Measurements from ENCODE around the gene ATOSB. TPM values are rescaled to one million over a fixed set of nuclear protein-coding genes. Genes with fewer than 3 reads are reported as not detected.
A peak's percentile ranks its signal among the peaks of the same experiment; 100 is the strongest.
"Not testable (repeated sequence)": the region's sequence is repeated elsewhere in the genome, so short reads cannot be mapped to it uniquely, and the experiment has no call there.

ATOSB gene
- polyA plus RNA-seq, 1 donor (not counting 4 experiments of a cell fraction or from before 2014, with no cell fraction given) = 32.7 TPM

DNA sequence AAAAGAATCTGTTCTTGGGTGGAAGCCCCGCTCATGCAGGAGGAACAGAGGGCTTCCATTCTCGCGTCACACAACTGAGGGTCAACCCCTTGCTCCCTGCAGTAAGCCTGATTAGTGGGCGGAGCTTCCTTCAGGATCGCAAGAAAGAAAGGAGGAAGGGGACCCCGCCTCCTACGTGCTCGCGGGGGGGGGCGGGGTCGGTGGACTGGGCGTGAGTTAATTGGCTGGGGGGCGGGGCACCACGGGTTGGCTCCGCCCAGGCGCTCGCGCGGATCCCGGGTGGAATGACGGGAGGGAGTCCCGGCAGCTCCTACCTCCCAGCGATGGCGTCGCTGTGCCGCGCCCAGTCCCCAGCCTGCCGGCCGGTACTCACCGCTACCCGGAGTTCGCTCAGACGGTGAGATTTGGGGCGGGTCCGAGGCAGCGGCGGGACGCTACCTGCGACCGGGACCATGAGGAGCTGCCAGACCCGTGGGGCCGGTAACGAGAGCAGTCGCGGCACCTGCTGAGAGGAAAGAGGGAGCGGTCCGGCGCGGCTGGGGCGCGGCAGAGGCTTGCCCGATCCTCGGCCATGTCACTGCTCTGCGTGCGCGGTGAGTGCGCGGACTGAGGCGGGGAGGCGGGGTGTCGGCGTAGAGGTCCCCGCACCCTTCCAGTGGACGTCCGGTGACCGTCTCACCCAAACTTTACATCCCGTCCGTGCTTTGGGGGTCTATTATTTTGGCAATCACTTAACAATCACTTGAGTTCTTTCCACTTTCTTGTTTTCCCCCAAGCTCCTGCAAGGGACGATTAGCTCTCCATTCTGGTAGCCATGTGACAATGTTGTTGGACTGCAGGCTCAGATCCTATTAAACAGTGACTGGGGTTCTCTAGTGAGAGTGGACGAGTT is 46.3 kb upstream of the ATOSB start, which contains the start of gene UNC13B:
TSS of gene UNC13B (plus strand) at position 297 of the 892 bp plus-strand sequence. CDS start at position 572, 275 bp downstream.
- Histone ChIP-seq H3K9me1 (ENCODE audit: control insufficient read depth, extremely low read depth, insufficient read depth, low read length) (no peaks in the 10 kb centered on the region), H4K20me1 (ENCODE audit: control insufficient read depth, extremely low read depth, insufficient read depth, low read length) (no peaks in the 10 kb centered on the region), H3K4me2 (ENCODE audit: control insufficient read depth, extremely low read depth, insufficient read depth, low read depth, low read length) (peak within 1 kb of the TSS; percentile 69), H3K36me3 (ENCODE audit: control insufficient read depth in 2 of 2, extremely low read depth in 1 of 2, insufficient read depth in 2 of 2, low read length in 2 of 2) (no peaks in the 10 kb centered on the region), H3K9me3 (ENCODE audit: control insufficient read depth, low read depth, low read length) (no peaks in the 10 kb centered on the region), H3K4me1 (ENCODE audit: control insufficient read depth, extremely low read depth, insufficient read depth, low read length) (peaks cover 9% of the 10 kb centered on the region), H3K79me2 (ENCODE audit: control insufficient read depth, insufficient read depth, low read length) (no peaks in the 10 kb centered on the region), H3K27me3 (ENCODE audit: control insufficient read depth, extremely low read depth, insufficient read depth, low read length) (no peaks in the 10 kb centered on the region), H3K27ac (ENCODE audit: control insufficient read depth, insufficient read depth, low read length) (peak within 1 kb of the TSS; percentile 19), H3K9ac (ENCODE audit: control insufficient read depth, extremely low read depth, insufficient read depth, low read length) (peak within 1 kb of the TSS; percentile 57), H3K4me3 (ENCODE audit: control insufficient read depth in 2 of 3, extremely low read depth in 1 of 3, insufficient read depth in 2 of 3, low read depth in 1 of 3, low read length in 3 of 3) (peak within 1 kb of the TSS; percentile 54 to 95 (median 80)), H2AFZ (ENCODE audit: control insufficient read depth, low read length) (peak within 1 kb of the TSS; percentile 97)
- FAIRE-seq = peak; percentile 20
- dilution Hi-C loops (cut with MboI; ENCODE audit: extremely low pct_ligation_motif_present, low sequenced_read_pairs) = no loop called here
- TF ChIP-seq CTCF (optimal IDR thresholded peaks at IDR 0.05 in 1 of 3, IDR thresholded peaks at IDR 0.05 in 1 of 3, conservative IDR thresholded peaks at IDR 0.05 in 1 of 3; ENCODE audit: extremely low read depth in 1 of 3, insufficient read depth in 2 of 3, low read length in 3 of 3) = peak in 1 of 3 experiments; percentile 43
- TF ChIP-seq EZH2 (IDR thresholded peaks at IDR 0.05; ENCODE audit: low read length) = no peak
- DNase-seq (ENCODE audit: low read depth, low spot score) = peak; percentile 52

DNA sequence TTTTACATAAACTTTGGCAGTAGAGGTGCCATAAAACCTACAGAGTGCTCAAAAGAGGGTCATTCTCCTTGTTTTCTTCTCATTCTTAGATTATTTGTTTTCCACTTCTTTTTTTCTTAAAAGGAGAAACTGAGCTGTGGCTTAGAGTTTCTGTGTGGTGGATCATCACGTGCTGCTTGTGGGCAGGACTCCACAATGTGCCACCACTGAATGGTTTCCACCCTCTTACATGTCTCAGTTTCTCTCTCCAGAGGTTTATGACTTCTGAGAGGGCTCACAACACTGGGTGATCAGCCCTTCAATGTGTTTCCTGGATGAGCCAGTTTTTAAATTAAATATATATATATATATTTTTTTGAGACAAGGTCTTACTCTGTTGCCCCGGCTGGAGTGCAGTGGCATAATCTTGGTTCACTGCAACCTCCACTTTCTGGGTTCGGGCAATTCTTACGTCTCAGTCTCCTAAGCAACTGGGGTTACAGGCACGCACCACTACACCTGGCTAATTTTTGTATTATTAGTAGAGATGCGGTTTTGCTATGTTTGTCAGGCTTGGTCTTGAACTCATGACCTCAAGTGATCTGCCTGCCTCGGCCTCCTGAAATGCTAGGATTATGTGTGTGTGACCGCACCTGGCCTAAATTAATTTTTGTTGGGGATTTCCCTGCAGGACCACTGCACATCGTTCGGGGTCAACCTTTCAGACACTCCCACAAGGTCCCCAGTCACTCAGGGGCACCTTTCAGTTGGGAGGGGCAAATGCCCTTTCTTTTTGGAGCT is 43.0 kb upstream of the ATOSB start:
- Histone ChIP-seq H3K4me3 (ENCODE audit: control insufficient read depth in 2 of 3, extremely low read depth in 1 of 3, insufficient read depth in 2 of 3, low read depth in 1 of 3, low read length in 3 of 3) (no peak overlapping the region), H3K36me3 (ENCODE audit: control insufficient read depth in 2 of 2, extremely low read depth in 1 of 2, insufficient read depth in 2 of 2, low read length in 2 of 2) (no peaks in the 10 kb centered on the region), H3K27me3 (ENCODE audit: control insufficient read depth, extremely low read depth, insufficient read depth, low read length) (no peaks in the 10 kb centered on the region), H3K4me1 (ENCODE audit: control insufficient read depth, extremely low read depth, insufficient read depth, low read length) (peaks cover 9% of the 10 kb centered on the region), H3K79me2 (ENCODE audit: control insufficient read depth, insufficient read depth, low read length) (no peaks in the 10 kb centered on the region), H3K9ac (ENCODE audit: control insufficient read depth, extremely low read depth, insufficient read depth, low read length) (no peak overlapping the region), H3K4me2 (ENCODE audit: control insufficient read depth, extremely low read depth, insufficient read depth, low read depth, low read length) (no peak overlapping the region), H3K27ac (ENCODE audit: control insufficient read depth, insufficient read depth, low read length) (no peak overlapping the region), H3K9me1 (ENCODE audit: control insufficient read depth, extremely low read depth, insufficient read depth, low read length) (no peaks in the 10 kb centered on the region), H4K20me1 (ENCODE audit: control insufficient read depth, extremely low read depth, insufficient read depth, low read length) (no peaks in the 10 kb centered on the region), H2AFZ (ENCODE audit: control insufficient read depth, low read length) (no peak overlapping the region), H3K9me3 (ENCODE audit: control insufficient read depth, low read depth, low read length) (no peaks in the 10 kb centered on the region)
- FAIRE-seq (no peak), DNase-seq (ENCODE audit: low read depth, low spot score) (no peak)
- no peak for TF ChIP-seq EZH2 (IDR thresholded peaks at IDR 0.05; ENCODE audit: low read length)
- TF ChIP-seq CTCF (optimal IDR thresholded peaks at IDR 0.05 in 1 of 3, IDR thresholded peaks at IDR 0.05 in 1 of 3, conservative IDR thresholded peaks at IDR 0.05 in 1 of 3; ENCODE audit: extremely low read depth in 1 of 3, insufficient read depth in 2 of 3, low read length in 3 of 3) = no peak
- dilution Hi-C loops (cut with MboI; ENCODE audit: extremely low pct_ligation_motif_present, low sequenced_read_pairs) = no loop called here

DNA sequence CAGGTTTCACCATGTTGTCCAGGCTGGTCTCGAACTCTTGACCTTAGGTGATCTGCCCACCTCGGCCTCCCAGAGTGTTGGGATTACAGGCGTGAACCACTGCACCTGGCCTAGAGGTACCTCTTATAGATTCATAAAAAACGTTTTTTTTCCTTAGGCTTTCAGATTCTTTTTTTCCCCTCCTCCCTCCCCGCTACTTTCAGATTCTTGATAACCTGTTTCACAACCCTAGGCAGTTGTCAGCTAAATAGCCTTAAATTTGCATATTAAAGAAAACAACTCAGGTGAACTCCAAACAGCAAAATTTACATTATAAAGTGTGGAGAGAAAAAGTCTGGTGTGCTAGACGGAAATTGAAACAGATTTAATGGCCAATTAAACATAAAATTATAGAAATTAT is 42.2 kb upstream of the ATOSB start:
- H3K9me3 ChIP-seq (ENCODE audit: control insufficient read depth, low read depth, low read length); dilution Hi-C loops (cut with MboI; ENCODE audit: extremely low pct_ligation_motif_present, low sequenced_read_pairs); H4K20me1 ChIP-seq (ENCODE audit: control insufficient read depth, extremely low read depth, insufficient read depth, low read length); H3K4me2 ChIP-seq (ENCODE audit: control insufficient read depth, extremely low read depth, insufficient read depth, low read depth, low read length); DNase-seq (ENCODE audit: low read depth, low spot score); H3K36me3 ChIP-seq (ENCODE audit: control insufficient read depth in 2 of 2, extremely low read depth in 1 of 2, insufficient read depth in 2 of 2, low read length in 2 of 2); H3K9ac ChIP-seq (ENCODE audit: control insufficient read depth, extremely low read depth, insufficient read depth, low read length); H3K27ac ChIP-seq (ENCODE audit: control insufficient read depth, insufficient read depth, low read length); H3K9me1 ChIP-seq (ENCODE audit: control insufficient read depth, extremely low read depth, insufficient read depth, low read length); H2AFZ ChIP-seq (ENCODE audit: control insufficient read depth, low read length); H3K27me3 ChIP-seq (ENCODE audit: control insufficient read depth, extremely low read depth, insufficient read depth, low read length); H3K4me3 ChIP-seq (ENCODE audit: control insufficient read depth in 2 of 3, extremely low read depth in 1 of 3, insufficient read depth in 2 of 3, low read depth in 1 of 3, low read length in 3 of 3); H3K79me2 ChIP-seq (ENCODE audit: control insufficient read depth, insufficient read depth, low read length); H3K4me1 ChIP-seq (ENCODE audit: control insufficient read depth, extremely low read depth, insufficient read depth, low read length); FAIRE-seq: not testable (repeated sequence)

All from keratinocyte (primary cell).